Endothelial cell of umbilical vein (primary cell): ENCODE data around the gene DCLRE1B. TPM values are rescaled to one million over a fixed set of nuclear protein-coding genes. Genes with fewer than 3 reads are reported as not detected.
A peak's percentile ranks its signal among the peaks of the same experiment; 100 is the strongest.

Experiments
- BruUV-seq: library from RNA; stranded (reverse); fragments of 400-500 nt; replicated peaks from 2 replicates; lab custom pipeline; 2021; lab: Mats Ljungman, UMichigan
- CTCF ChIA-PET: fragments of 300-600, 350-600 bp; sonication (Branson Sonifier 250); formaldehyde crosslinking; loops from one replicate; lab custom pipeline; 2021; ENCODE audit warnings: antibody characterized with exemption, inconsistent platforms; lab: Charles Lee
- POLR2A ChIA-PET: fragments of 300-600, 350-600 bp; sonication (Branson Sonifier 250); formaldehyde crosslinking; loops from one replicate; lab custom pipeline; 2021; ENCODE audit warnings: antibody characterized with exemption, inconsistent platforms; lab: Charles Lee
- DNase-seq: peaks from one replicate; pipeline ENCODE4 v3.0.0-alpha.2; 2011; ENCODE audit warnings: low read depth, low spot score
- FAIRE-seq: peaks from 2 replicates; lab custom pipeline; 2011; peaks lifted over from hg19 to GRCh38; lab: Jason Lieb, UNC
- H2AFZ ChIP-seq: 2 replicates; pipeline ENCODE4 v1.6.0; 2012; ENCODE audit warnings: low read depth, low read length, control low read depth, inconsistent platforms
- H3K27ac ChIP-seq: 2 replicates; pipeline ENCODE4 v1.5.1; 2011; ENCODE audit warnings: low read depth, mild to moderate bottlenecking, control low read depth, low read length, moderate library complexity; ENCODE audit not compliant: insufficient read depth
- H3K27me3 ChIP-seq, 2 experiments: 2 replicates each; pipeline versions ENCODE4 v1.6.0 to v1.6.1; 2011; ENCODE audit warnings: low read length in 2 of 2, mixed read lengths in 1 of 2; ENCODE audit not compliant: control insufficient read depth in 2 of 2, insufficient read depth in 2 of 2
- H3K36me3 ChIP-seq, 2 experiments: 2 replicates in 1 of 2; 3 replicates in 1 of 2; pipeline ENCODE4 v1.5.1; 2011; ENCODE audit warnings: low read length in 2 of 2, mild to moderate bottlenecking in 1 of 2, moderate library complexity in 1 of 2; ENCODE audit not compliant: control insufficient read depth in 2 of 2, insufficient read depth in 2 of 2; ENCODE audit errors: extremely low read depth in 1 of 2
- H3K4me1 ChIP-seq: 3 replicates; pipeline ENCODE4 v1.5.1; 2011; ENCODE audit warnings: mild to moderate bottlenecking, low read length; ENCODE audit not compliant: control insufficient read depth, insufficient read depth; ENCODE audit errors: extremely low read depth
- H3K4me2 ChIP-seq: 2 replicates; pipeline ENCODE4 v1.6.1; 2011; ENCODE audit warnings: low read length, control low read depth, mixed read lengths; ENCODE audit not compliant: insufficient read depth
- H3K4me3 ChIP-seq, 3 experiments: fragments of 200-600 bp in 1 of 3; sonication (generic), shearing (Covaris generic) in 1 of 3; replicated peaks in 1 of 3; 2 replicates each; pipeline ENCODE4 v1.5.1; 2011 to 2016; ENCODE audit warnings: control low read depth in 3 of 3, low read length in 3 of 3, mild to moderate bottlenecking in 2 of 3, inconsistent platforms in 1 of 3, low read depth in 1 of 3, moderate library complexity in 1 of 3; ENCODE audit not compliant: insufficient read depth in 1 of 3
- H3K79me2 ChIP-seq: 2 replicates; pipeline ENCODE4 v1.6.0; 2012; ENCODE audit warnings: low read length, inconsistent platforms; ENCODE audit not compliant: control insufficient read depth, insufficient read depth
- H3K9ac ChIP-seq: replicated peaks from 2 replicates; pipeline ENCODE3; 2011; ENCODE audit warnings: low read length, control low read depth; ENCODE audit not compliant: insufficient read depth; ENCODE audit errors: extremely low read depth
- H3K9me1 ChIP-seq: replicated peaks from 3 replicates; pipeline ENCODE4 v1.6.0; 2011; ENCODE audit warnings: mild to moderate bottlenecking, low read length; ENCODE audit not compliant: control insufficient read depth, insufficient read depth; ENCODE audit errors: extremely low read depth
- H3K9me3 ChIP-seq: replicated peaks from 2 replicates; pipeline ENCODE4 v1.5.1; 2012; ENCODE audit warnings: low read length, inconsistent platforms; ENCODE audit not compliant: control insufficient read depth, insufficient read depth
- H4K20me1 ChIP-seq: replicated peaks from 2 replicates; pipeline ENCODE3; 2011; ENCODE audit warnings: mild to moderate bottlenecking, low read length; ENCODE audit not compliant: control insufficient read depth, insufficient read depth; ENCODE audit errors: extremely low read depth
- CTCF ChIP-seq, 2 donors: IDR thresholded peaks; 1 replicate in 1 of 2; 2 replicates in 1 of 2; pipeline ENCODE4 v1.5.1; 2011; ENCODE audit warnings: low read length in 2 of 2, mild to moderate bottlenecking in 2 of 2, moderate library complexity in 2 of 2, control low read depth in 1 of 2, inconsistent platforms in 1 of 2, low read depth in 1 of 2; ENCODE audit not compliant: insufficient read depth in 1 of 2; ENCODE audit errors: extremely low read depth in 1 of 2
- EZH2 ChIP-seq: IDR thresholded peaks from 2 replicates; pipeline ENCODE4 v1.6.1; 2012; ENCODE audit warnings: borderline replicate concordance, low read depth, mild to moderate bottlenecking, moderate library complexity, low read length, inconsistent platforms; ENCODE audit not compliant: severe bottlenecking
- FOS ChIP-seq: IDR thresholded peaks from 2 replicates; pipeline ENCODE4 v1.6.1; 2011; ENCODE audit warnings: mild to moderate bottlenecking, low read length, moderate library complexity, borderline replicate concordance; ENCODE audit not compliant: insufficient read depth
- GATA2 ChIP-seq: IDR thresholded peaks from 2 replicates; pipeline ENCODE4 v1.7.0; 2011; ENCODE audit warnings: low read depth, mild to moderate bottlenecking, moderate library complexity, mixed read lengths, low read length; ENCODE audit not compliant: insufficient read length, insufficient read depth
- JUN ChIP-seq: IDR thresholded peaks from 2 replicates; pipeline ENCODE4 v1.6.1; 2011; ENCODE audit warnings: borderline replicate concordance, low read depth; ENCODE audit not compliant: insufficient read length, insufficient read depth
- MAX ChIP-seq: IDR thresholded peaks from 2 replicates; pipeline ENCODE4 v1.6.1; 2011; ENCODE audit not compliant: insufficient read depth, insufficient read length
- MYC ChIP-seq: IDR thresholded peaks from one replicate; pipeline ENCODE4 v1.6.1; 2011; ENCODE audit warnings: mild to moderate bottlenecking, low read depth, low read length
- POLR2A ChIP-seq: IDR thresholded peaks from 2 replicates; pipeline ENCODE4 v1.6.1; 2012; ENCODE audit warnings: low read depth, mild to moderate bottlenecking, control low read depth, low read length
- POLR2AphosphoS5 ChIP-seq: IDR thresholded peaks from 2 replicates; pipeline ENCODE4 v1.6.1; 2012; ENCODE audit warnings: low read depth, mild to moderate bottlenecking, control low read depth, low read length, moderate library complexity; ENCODE audit not compliant: insufficient read depth
- dilution Hi-C: fragments of 300-500 bp; cut with MboI; formaldehyde crosslinking; loops from one replicate; pipeline ENCODE4 v1.15.0; 2019; ENCODE audit warnings: low sequenced_read_pairs; ENCODE audit not compliant: extremely low pct_ligation_motif_present
- intact Hi-C: fragments of 100-400 bp; cut with micrococcal nuclease; formaldehyde crosslinking; loops from one replicate; pipeline ENCODE4 v1.10.0; 2022
- polyA plus RNA-seq, 4 experiments: library from polyadenylated mRNA; depleted of rRNA in 3 of 4; stranded (reverse) in 3 of 4; unstranded in 1 of 4; fragments of >200 nt; gene quantifications; 2 replicates each; pipeline versions ENCODE4 v1.2.1 to v1.2.3, GENCODE V29; 2011 to 2012; ENCODE audit warnings: missing spikeins in 1 of 4
- total RNA-seq: library from RNA; stranded (reverse); gene quantifications from 2 replicates; pipeline ENCODE4 v1.2.3, GENCODE V29; 2021

Gene DCLRE1B
- total and polyA plus RNA-seq, 2 donors (not counting 3 experiments of a cell fraction or from before 2014, with no cell fraction given), result 5.6 to 10.7 TPM

- H4K20me1 ChIP-seq, result no peaks in the 10 kb centered on the region
- no peaks in the 10 kb centered on the region for H3K27me3 ChIP-seq
- H3K4me1 ChIP-seq, result peaks cover 33% of the 10 kb centered on the region
- H3K4me3 ChIP-seq, result no peak within 1 kb of the TSS
- H3K27ac ChIP-seq, result no peak within 1 kb of the TSS
- DNase-seq (no peak), FAIRE-seq (no peak)
- H3K9me1 ChIP-seq, result no peaks in the 10 kb centered on the region
- CTCF ChIA-PET, result no interaction called here
- H3K79me2 ChIP-seq, result no peaks in the 10 kb centered on the region
- no peak for TF ChIP-seq MAX
- TF ChIP-seq EZH2, result no peak
- TF ChIP-seq CTCF (IDR thresholded peaks at IDR 0.05; ENCODE audit: extremely low read depth in 1 of 2, insufficient read depth in 1 of 2, low read depth in 1 of 2, low read length in 2 of 2), result no peak
- no peak for TF ChIP-seq JUN
- no peak for TF ChIP-seq GATA2
- no peak for TF ChIP-seq FOS
- no peak for TF ChIP-seq POLR2AphosphoS5
- TF ChIP-seq POLR2A, result no peak
- TF ChIP-seq MYC, result no peak
- H3K9me3 ChIP-seq, result no peaks in the 10 kb centered on the region
- no peaks in the 10 kb centered on the region for H3K36me3 ChIP-seq
- H3K4me2 ChIP-seq, result peak within 1 kb of the TSS; percentile 60
- dilution Hi-C loops, result no loop called here
- intact Hi-C loops, result no loop called here
- no TSS peak for BruUV-seq
- POLR2A ChIA-PET, result no interaction called here
- H3K9ac ChIP-seq, result no peak within 1 kb of the TSS
- peak within 1 kb of the TSS; percentile 95 for H2AFZ ChIP-seq
Observed at GRCh38 chr1:113871597-113872113, 33.5 kb upstream of the DCLRE1B start, which contains the start of gene PTPN22. PTPN22 (minus strand) TSS chr1:113871712.
